Glomerular endothelial cell (primary cell): ENCODE results near the gene SCARF1. TPM values are rescaled to one million over a fixed set of nuclear protein-coding genes. Genes with fewer than 3 reads are reported as not detected.

Source experiments
- DNase-seq: peaks from one replicate; pipeline ENCODE4 v3.0.0-alpha.2; 2011; ENCODE audit warnings: low read depth, low spot score; ENCODE audit errors: extremely low read depth
- total RNA-seq: library from RNA; depleted of rRNA; stranded (reverse); fragments of >200 nt; gene quantifications from 2 replicates; pipeline ENCODE4 v1.2.3, GENCODE V29; 2015

The SCARF1 gene
- total RNA-seq, 1 donor from 2014 or later = 202 TPM

DNA sequence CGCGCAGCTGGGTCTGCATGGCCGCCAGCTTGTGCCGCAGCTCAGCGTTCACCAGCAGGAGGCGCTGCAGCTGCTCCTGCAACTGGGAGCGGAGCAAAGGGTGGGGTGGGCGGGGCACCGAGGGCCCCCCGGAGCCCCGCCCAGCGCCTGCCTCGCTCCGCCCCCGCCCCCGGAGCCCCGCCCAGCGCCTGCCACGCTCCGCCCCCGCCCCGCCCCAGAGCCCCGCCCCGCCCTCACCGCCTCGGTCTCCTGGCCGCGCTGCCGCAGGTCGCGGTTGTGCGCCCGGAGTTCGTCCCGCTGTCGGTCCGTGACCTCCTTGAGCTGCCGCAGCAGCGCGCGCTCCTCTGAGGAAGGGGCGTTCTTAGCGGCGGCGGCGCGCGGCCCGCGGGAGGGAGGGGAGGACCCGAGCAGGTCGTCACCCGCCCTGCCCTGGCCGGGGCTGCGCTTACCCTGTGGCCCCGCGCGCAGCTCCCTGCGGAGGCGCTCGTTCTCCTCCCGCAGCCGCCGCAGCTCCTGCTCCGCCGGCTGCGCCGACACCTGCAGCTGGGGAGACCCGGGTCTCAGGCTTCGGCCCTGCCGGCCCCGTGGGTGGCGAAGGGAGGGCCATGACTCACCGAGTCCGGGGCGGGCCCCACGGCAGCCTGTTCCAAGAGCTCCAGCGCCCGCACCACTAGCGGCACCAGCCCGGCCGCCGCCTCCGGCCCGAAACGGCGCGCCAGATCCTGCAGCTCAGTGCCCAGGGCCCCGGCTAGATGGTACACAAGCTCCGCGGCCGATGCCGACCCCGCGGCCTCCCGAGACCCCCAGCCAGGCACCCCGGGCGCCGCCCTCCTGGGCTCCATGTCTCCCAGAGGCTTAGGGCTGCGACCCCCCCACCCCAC, 3.7 kb upstream of the SCARF1 start:
- no peak for DNase-seq

DNA sequence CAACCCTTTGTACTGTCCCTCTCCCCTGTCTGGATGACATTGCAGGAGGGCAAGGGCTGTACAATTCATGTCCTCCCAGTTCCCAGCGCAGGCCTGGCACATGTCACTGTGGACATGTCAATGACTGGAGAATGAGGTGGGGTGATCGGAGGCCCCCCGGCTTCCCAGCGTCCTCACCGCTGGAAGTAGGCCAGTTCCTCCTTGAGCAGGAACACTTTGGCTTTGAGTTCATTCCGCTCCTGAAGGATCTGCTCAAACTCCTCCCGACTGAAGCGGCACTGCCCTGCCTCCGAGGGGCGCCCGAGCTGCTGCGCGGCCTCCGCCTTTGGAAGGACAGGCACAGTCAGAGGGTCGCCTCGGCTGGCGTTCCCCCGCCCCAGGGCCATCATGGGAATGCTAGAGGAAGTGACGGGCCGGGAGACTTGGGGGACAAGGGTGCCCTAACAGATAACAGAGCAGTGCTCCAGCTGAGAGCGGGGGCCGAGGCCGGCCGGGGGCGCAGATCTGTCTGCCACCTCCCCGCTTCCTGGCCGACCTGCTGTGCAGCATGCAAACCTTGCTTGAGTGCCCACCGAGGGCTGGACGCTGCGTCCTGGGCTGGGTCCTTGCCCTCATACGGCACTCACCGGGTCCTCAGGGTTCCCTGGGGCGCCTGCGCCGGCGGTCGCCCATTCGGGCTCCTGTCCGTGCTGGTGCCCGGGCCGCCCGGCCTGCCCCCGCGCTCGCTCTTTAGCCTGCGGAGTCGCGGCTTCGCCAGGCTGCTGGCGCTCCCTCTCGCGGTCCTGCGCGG, 2.8 kb upstream of the SCARF1 start:
- no peak for DNase-seq

DNA sequence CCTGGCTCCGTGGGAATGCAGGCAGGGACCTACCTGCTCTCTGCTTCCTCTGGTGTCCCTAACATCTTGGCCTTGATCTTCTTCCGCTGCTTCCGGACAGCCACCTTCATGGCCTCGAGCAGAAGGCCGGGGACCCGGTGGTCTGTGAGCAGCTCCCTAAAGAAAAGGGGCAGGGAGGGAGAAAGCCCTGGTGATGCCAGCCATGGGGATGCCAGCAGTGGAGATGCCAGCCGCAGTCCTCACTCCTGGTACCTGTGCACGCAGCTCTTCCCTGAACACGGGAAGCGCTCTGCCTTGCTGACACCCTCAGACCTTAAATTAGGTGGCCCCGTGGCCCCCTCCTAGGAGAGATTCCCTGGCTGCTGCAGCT, 2.3 kb upstream of the SCARF1 start:
- DNase-seq = no peak

DNA sequence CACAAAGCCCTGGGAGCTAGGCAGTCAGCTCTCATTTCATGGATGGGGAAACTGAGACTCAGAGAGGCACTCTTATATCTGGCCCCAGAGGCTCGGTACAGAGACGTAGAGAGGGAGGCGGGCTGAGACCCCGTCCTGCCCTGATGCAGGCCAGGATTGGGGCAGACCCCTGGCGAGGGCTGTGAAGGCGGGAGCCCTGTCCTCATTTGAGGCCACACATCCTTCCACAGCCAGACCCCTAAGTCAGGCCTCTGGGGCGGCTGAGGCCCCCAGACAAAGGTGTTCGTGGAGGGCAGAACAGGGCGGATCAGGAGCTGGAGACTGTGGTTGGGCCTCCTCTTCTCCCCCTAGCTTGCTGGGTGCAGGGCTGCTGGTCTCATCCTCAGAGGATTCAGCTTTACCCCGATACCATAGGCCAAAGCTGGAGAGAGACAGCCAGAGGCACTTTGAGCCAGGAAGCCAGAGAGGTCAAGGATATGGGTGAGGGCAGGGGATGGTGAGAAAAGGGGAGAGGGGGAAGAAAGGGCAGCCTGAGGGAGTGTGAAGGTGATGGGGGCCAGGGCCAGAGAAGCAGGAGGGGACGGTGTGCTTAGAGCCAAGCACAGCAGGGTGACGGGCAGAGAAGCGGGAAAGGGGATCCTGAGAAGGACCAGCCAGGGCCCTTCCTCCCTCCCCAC, 805 bp upstream of the SCARF1 start:
- DNase-seq = no peak

DNA sequence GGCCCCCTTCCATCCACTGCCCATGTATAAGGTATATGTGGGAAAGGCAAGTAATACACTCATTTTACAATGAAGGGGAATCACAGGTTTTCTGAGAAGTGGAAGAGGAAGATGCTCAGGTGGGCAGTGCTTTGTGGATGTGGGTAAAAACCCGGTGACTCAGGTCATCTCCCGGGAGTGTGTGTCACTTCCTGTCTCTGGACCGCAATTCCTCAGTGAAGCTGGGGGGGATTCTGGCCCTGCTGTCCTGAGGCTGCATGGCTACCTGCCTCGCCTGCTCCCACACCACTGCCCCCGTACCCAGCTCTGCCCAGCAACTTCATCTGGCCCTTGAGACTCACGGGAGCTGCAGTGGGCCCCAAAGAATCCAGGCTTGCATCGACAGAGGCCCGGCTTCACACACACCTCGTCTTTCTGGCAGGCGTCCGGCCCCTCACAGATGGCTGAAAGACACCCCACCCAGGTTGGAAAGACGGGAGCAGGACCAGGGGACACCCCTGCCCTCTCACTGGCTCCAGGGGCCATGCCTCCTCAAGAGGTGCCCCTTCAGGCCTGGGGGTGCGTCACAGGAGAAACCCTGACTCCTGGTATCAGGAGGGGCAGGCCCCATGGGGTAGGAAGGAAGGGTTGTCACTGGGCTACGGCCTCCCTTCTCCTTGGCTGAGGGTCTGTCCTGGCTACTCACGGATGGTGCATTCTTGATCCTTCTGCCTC, 882 bp downstream of the SCARF1 start:
- no peak for DNase-seq

DNA sequence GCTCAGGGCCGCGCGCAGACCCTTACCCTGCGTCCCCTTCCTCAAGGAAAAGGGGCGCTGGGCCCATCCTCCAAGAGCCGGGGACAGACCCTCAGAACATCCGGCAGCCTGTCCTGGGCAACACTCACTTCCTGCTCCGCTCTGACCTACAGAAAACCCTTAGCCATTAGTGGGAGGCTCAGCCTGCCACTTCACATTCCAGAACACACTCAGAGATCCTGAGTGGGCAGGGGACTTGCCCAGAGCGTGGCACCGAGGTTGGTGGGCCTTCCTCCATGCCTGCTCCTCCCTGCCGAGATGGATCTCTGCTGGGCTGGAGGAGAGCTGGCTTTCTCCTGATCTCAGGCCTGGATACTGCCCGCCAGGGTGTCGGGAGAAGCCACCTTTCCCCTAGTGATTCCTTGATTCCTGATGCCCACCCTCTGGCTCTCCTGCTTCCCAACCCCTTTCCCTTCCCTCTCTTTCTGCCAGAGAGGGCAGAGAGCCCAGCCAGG, 1.5 kb downstream of the SCARF1 start:
- DNase-seq = no peak

DNA sequence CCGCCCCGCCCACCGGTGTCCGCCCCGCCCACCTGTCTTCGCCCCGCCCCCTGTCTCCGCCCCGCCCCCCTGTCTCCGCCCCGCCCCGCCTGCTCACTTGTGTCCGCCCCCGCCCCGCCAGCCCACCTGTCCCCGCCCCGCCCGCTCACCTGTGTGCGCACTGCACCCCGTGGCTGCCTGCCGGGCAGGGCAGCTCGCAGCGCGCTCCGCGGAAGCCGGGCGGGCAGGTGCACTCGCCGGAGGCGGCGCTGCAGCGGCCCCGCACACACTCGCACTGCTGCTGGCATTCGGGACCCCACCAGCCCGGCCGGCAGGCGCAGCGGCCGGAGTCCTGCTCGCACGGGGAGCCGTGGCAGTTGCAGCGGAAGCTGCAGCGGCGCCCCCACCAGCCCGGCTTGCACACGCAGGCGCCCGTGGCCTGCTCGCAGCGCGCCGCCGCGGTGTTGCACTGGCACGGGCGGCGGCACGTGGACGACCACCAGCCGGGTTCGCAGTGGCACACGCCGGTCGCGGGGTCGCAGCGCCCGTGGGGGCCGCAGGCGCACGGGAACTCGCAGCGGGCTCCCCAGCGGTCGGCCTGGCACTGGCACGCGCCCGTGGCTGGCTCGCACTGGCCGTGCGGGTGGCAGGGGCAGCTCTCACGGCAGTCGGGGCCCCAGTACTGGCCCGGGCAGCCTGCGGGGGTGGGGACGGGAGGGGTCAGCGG, 2.1 kb downstream of the SCARF1 start:
- no peak for DNase-seq

DNA sequence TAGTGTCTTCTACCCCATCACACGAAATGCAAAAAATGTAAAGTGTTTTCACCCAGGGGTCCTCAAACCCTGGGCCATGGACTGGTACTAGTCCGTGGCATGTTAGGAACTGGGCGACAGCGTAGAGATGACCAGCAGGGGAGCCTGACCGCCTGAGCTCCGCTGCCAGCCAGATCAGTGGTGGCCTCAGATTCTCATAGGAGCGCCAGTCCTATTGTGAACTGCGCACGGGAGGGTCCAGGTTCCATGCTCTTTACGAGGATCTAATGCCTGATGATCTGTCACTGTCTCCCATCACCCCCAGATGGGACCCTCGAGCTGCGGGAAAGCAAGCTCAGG, 4.5 kb downstream of the SCARF1 start:
- DNase-seq = no peak

DNA sequence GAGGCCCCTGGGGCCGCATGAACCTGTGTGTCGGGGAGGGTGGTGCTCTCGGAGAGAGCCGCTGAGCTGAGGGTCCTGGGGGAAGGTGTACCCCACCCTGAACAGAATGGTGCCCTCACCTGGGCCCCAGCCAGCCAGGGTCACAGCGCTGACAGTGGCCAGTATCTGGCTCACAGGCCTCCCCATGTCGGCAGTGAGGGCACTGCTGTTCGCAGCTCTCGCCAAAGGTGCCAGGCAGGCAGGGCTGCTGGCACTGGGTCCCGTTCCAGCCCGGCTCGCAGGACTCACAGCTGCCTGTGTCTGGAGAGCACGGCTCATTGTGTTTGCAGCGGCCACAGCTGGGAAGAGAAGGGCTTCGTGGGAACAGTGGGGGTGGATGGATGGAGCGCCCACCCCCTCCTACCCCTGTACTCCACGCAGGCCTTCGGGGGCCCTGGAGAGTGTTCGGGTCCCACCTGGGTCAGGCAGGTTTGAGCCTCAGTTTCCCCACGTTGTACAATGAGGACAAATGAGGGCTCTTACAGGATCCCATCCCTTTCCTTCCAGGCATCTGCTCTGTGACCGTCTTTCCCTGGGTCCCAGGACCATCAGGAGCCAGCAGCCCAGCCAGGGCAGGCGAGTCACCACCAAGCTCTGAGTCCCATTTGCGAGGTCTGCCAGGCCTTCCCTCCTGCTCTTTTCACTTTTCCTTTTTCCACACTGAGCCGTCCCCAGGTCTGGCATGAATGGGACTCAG, 5.0 kb downstream of the SCARF1 start:
- no peak for DNase-seq

DNA sequence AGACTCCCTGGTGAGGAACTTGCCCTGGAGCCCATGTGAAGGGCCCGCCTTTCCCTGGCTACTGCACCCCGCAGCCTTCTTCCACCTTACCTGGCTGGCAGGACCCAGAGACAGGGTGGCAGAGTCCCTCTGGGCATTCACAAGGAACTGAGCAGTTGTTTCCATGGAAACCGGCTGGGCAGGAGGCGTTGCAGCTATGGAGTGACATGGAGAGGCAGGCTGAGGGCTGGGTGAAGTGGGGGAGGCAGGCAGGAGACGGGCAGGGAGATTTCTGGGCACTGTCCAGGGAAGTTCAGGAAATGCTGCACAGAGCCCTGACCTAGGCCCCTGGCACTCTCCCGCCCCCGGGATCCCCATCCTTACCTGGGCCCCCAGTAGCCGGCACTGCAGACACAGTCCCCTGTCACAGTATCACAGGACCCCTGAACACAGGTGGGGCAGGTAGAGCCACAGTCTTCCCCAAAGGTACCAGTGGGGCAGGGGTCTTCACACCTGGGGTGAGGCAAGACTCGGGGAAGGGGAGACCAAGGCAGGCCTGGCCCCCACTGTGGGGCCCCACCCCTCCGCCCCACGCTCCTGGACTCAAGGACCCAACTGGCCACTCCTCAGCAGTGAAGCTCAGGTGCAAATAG, 5.9 kb downstream of the SCARF1 start:
- DNase-seq = no peak

DNA sequence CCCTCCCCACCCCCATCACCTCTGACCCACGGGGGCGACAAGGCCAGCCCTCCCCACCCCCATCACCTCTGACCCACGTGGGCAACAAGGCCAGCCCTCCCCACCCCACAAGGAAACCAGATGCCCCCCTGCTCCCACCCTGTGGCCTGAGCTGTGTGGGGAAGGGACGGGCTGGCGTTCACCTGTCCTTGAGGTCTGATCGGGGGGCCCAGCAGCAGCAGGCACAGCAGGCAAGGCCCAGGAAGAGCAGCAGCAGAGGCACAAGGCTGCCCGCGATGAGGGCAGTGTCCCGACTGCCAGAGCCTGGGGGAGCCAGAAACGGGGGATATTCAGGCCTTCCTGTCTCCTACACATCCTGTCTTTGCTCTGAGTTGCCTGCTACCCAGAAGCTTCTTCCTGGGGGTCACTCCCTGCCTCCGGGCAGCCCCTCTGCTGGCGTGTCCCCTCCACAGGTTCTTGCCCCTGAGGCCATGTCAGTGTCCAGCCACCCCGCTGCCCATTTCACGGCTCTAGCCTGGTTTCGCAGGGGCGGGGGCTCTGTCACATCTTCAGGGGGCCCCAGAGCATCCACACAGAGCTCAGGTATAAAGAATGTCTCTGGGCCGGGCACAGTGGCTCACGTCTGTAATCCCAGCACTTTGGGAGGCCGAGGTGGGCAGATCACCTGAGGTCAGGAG, 6.8 kb downstream of the SCARF1 start:
- no peak for DNase-seq

DNA sequence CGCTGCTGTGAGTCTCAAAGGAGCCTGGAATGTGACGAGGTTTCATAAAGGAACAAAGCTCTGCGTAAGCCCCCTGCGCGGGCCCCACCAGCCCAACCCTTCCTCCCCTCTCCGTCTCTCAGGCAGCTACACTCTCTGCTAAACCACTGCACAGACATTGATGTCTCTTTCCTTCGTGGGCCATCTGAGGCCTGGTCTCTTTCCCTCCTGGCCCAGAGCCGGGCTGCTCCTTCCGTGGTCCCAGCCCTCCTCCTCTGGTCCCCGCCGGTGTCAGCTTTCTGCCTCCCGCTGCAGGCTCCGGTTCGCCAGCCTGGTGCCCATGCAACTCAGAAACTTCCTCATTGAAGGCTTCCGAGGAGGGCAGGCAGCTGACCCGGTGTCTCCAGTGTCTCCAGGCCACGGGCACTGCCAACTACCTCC, 7.4 kb downstream of the SCARF1 start:
- no peak for DNase-seq

DNA sequence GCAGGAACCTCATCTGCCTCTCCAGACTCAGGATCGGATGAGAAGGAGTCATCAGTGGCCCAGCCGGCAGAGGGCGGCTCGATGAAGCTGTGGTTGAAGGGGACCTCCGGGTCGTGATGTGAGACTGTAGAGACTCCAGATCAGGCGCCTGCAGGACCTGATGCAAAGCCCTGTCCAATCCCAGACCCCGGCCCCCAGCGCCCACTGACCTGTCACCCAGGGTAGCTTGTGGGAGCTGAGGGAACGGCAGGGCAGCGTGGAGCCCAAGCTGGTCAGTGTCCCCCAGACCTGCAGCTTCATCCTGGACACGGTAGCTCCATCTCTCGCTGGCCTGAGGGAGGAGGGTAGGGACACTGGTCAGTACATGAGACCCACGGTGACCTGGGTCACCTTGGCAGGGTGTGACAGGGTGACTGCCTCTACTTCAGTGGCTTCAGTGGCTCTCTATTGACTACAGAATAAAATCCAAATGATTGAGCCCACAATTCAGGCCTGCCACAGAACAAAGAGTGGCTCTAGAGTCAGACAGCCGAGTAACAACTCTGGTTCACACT, 8.7 kb downstream of the SCARF1 start:
- no peak for DNase-seq

DNA sequence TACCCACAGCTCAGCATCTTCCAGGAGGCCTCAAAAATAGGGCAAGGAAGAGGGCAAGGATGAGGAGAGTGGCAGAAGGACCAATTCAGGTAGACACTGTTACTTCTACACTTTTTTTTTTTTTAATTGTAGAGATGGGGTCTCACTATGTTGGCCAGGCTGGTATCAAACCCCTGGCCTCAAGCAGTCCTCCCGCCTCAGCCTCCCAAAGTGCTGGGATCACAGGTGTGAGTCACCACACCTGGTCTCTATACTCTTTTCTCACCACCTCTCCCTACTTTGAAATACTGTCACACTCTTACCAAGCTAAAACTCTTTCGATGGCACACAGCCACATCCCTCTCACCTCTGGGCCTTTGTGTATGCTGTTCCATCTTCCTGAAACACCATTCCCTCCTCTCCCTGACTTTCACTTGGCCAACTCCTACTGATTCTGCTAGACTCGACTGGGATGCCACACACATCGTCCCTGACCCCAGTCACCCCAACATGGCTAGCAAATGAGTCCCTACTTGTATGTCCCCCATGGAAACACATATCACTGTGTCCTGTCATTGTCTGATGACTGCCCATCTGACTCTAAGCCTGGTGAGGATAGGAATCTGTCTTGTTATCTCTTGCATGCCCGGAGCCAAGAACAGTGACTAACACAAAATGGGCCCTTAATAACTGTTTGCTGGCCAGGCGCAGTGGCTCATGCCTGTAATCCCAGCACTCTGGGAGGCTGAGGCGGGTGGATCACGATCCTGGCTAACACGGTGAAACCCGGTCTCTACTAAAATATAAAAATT, 9.7 kb downstream of the SCARF1 start:
- DNase-seq = no peak

DNA sequence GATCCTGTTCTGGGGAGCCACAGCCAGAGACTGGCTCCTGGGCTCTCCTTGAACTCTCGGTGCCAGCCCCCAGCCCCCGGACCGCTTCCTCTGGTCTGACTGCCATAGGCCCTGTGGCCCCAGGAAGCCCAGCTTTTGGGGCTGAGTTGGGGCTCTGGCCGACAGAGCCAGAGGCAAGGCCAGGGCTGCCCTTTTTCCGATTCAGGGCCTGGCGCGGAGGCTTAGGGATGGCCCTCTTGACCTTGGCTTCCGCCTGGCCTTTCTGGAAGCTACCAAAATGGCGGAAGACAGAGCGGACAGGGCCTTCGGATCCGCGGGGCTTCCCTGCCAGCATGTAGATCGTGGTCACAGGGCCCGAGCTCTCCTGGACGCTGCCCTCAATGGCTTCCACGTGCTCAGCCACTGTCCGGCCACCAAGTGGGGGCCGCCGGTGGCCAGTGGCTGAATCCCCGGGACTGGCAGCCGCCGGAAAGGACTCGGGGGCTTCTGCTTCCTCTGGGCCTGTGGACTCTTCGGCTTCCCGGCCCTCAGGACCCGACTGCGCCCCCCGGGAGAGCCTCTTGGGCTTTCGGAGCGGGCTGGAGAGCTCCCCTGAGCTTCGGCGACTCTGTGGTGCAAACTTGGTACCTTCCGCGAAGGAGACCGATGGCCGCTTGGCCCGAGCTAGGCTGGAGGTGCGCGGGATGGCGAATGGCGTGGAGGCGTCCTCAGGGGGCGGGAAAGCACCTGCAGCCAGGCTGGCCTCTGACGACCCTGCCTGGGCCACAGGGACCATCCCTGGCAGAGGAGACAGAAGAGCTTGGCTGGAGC, 10.5 kb downstream of the SCARF1 start:
- no peak for DNase-seq

DNA sequence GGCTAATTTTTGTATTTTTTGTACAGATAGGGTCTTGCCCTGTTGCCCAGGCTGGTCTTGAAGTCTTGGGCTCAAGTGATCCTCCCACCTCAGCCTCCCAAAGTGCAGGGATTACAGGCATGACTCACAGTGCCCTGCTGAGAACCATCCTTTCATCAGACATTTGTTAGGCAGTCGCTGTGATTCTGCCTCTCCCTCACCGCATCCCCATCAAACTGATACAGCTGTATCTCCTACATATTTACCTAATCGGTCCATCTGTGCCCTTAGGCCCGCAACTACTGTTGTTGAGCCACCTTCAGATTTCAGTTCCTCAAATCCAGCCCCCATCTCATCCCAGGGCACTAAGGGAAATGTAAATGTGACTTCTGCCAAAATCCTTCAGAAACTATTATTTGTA, 14.9 kb downstream of the SCARF1 start:
- DNase-seq = no peak
